ENCODE results near the gene SAPCD2. TPM values are rescaled to one million over a fixed set of nuclear protein-coding genes. Genes with fewer than 3 reads are reported as not detected.

Gene SAPCD2
- polyA plus RNA-seq, 1 donor from 2014 or later: 0.22 TPM

GRCh38 chr9:137113385-137114159 is 43.2 kb upstream of the SAPCD2 start:
- no peaks in the 10 kb centered on the region for H4K20me1 ChIP-seq (ENCODE audit: insufficient read depth)
- H3K4me3 ChIP-seq (ENCODE audit: low read length): no peak overlapping the region
- H3K9me2 ChIP-seq (ENCODE audit: insufficient read depth, low read length): no peaks in the 10 kb centered on the region
- H3F3A ChIP-seq (ENCODE audit: insufficient read depth, low read length, poor library complexity, severe bottlenecking): no peaks in the 10 kb centered on the region
- no peak overlapping the region for H3K4me2 ChIP-seq (ENCODE audit: low read length)
- no peaks in the 10 kb centered on the region for H3K79me2 ChIP-seq (replicated peaks; ENCODE audit: insufficient read depth, low read length)
- no peak overlapping the region for H2AFZ ChIP-seq (ENCODE audit: low read depth, low read length)
- TF ChIP-seq EZH2 (IDR thresholded peaks at IDR 0.05; ENCODE audit: borderline replicate concordance, insufficient read depth, low read length, poor library complexity, severe bottlenecking): no peak
- peaks cover 10% of the 10 kb centered on the region for H3K27me3 ChIP-seq (ENCODE audit: insufficient read depth, low read depth, low read length)
- no peaks in the 10 kb centered on the region for H3K36me3 ChIP-seq (ENCODE audit: insufficient read depth, low read length)
- H3K9ac ChIP-seq (ENCODE audit: low read length): no peak overlapping the region
- H3K9me3 ChIP-seq (ENCODE audit: low read length): no peaks in the 10 kb centered on the region
- no peak overlapping the region for H3K27ac ChIP-seq (ENCODE audit: low read length)

DNA sequence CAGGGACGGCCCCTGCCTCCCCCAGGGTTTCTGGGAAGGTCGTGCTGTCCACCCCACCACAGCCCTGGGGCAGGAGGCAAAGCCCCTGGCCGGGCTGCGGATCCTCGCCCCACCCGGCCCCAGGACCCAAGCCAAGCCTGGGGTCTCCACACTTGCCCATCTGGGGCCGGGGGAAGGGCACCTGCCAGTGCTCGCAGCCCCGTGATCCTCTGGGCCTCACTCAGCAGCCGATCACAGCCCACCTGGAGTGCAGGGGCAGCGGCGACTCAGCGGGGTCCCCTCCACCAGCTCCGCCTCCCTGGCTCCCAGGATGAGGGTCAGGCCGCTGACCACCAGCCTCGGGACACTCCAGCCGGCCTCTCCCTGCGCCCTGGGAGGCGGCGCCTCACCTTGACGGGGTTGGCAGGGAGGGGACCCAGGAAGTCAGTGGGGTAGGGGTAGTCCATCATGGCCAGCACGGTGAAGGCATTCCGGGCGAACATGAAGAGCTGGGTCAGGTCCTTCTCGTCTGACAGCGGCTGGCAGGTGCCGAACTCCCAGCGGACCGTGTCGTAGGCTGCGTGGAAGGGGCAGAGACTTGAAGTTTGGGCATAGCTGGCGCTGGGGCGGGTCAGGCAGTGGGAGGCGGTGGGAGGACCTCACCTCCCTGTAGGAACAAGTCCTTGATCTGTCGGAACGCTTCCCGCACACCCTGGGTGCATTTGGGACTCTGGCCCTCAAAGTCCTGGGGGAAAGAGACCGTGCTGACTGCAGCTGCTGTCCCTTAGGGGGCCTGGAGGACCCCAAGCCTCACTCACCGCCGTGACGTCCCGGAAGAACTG is 42.4 kb upstream of the SAPCD2 start:
- Histone ChIP-seq H4K20me1 (ENCODE audit: insufficient read depth) (no peaks in the 10 kb centered on the region), H3K36me3 (ENCODE audit: insufficient read depth, low read length) (no peaks in the 10 kb centered on the region), H3K4me3 (ENCODE audit: low read length) (no peak overlapping the region), H2AFZ (ENCODE audit: low read depth, low read length) (no peak overlapping the region), H3K9ac (ENCODE audit: low read length) (no peak overlapping the region), H3K4me2 (ENCODE audit: low read length) (no peak overlapping the region), H3K9me3 (ENCODE audit: low read length) (no peaks in the 10 kb centered on the region), H3K27me3 (ENCODE audit: insufficient read depth, low read depth, low read length) (peaks cover 10% of the 10 kb centered on the region), H3F3A (ENCODE audit: insufficient read depth, low read length, poor library complexity, severe bottlenecking) (no peaks in the 10 kb centered on the region), H3K27ac (ENCODE audit: low read length) (no peak overlapping the region), H3K79me2 (replicated peaks; ENCODE audit: insufficient read depth, low read length) (no peaks in the 10 kb centered on the region), H3K9me2 (ENCODE audit: insufficient read depth, low read length) (no peaks in the 10 kb centered on the region)
- TF ChIP-seq, protein P1, sequence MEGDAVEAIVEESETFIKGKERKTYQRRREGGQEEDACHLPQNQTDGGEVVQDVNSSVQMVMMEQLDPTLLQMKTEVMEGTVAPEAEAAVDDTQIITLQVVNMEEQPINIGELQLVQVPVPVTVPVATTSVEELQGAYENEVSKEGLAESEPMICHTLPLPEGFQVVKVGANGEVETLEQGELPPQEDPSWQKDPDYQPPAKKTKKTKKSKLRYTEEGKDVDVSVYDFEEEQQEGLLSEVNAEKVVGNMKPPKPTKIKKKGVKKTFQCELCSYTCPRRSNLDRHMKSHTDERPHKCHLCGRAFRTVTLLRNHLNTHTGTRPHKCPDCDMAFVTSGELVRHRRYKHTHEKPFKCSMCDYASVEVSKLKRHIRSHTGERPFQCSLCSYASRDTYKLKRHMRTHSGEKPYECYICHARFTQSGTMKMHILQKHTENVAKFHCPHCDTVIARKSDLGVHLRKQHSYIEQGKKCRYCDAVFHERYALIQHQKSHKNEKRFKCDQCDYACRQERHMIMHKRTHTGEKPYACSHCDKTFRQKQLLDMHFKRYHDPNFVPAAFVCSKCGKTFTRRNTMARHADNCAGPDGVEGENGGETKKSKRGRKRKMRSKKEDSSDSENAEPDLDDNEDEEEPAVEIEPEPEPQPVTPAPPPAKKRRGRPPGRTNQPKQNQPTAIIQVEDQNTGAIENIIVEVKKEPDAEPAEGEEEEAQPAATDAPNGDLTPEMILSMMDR (IDR thresholded peaks at IDR 0.05; ENCODE audit: poor library complexity, severe bottlenecking): no peak
- TF ChIP-seq, protein P2, sequence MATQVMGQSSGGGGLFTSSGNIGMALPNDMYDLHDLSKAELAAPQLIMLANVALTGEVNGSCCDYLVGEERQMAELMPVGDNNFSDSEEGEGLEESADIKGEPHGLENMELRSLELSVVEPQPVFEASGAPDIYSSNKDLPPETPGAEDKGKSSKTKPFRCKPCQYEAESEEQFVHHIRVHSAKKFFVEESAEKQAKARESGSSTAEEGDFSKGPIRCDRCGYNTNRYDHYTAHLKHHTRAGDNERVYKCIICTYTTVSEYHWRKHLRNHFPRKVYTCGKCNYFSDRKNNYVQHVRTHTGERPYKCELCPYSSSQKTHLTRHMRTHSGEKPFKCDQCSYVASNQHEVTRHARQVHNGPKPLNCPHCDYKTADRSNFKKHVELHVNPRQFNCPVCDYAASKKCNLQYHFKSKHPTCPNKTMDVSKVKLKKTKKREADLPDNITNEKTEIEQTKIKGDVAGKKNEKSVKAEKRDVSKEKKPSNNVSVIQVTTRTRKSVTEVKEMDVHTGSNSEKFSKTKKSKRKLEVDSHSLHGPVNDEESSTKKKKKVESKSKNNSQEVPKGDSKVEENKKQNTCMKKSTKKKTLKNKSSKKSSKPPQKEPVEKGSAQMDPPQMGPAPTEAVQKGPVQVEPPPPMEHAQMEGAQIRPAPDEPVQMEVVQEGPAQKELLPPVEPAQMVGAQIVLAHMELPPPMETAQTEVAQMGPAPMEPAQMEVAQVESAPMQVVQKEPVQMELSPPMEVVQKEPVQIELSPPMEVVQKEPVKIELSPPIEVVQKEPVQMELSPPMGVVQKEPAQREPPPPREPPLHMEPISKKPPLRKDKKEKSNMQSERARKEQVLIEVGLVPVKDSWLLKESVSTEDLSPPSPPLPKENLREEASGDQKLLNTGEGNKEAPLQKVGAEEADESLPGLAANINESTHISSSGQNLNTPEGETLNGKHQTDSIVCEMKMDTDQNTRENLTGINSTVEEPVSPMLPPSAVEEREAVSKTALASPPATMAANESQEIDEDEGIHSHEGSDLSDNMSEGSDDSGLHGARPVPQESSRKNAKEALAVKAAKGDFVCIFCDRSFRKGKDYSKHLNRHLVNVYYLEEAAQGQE (IDR thresholded peaks at IDR 0.05; ENCODE audit: borderline replicate concordance): no peak
- TF ChIP-seq EP300 (conservative IDR thresholded peaks at IDR 0.05; ENCODE audit: poor library complexity, severe bottlenecking): no peak
- TF ChIP-seq EZH2 (IDR thresholded peaks at IDR 0.05; ENCODE audit: borderline replicate concordance, insufficient read depth, low read length, poor library complexity, severe bottlenecking): no peak
- no peak for TF ChIP-seq RAD21 (conservative IDR thresholded peaks at IDR 0.05)
- no peak for TF ChIP-seq TAF1 (IDR thresholded peaks at IDR 0.05; ENCODE audit: low read depth)
- TF ChIP-seq MXI1 (conservative IDR thresholded peaks at IDR 0.05; ENCODE audit: poor library complexity, severe bottlenecking): no peak
- TF ChIP-seq SMC3 (conservative IDR thresholded peaks at IDR 0.05; ENCODE audit: poor library complexity): no peak
- TF ChIP-seq POLR2AphosphoS5 (IDR thresholded peaks at IDR 0.05): no peak
